Measurements from ENCODE around the gene PTPRN2.

The PTPRN2 gene

DNA sequence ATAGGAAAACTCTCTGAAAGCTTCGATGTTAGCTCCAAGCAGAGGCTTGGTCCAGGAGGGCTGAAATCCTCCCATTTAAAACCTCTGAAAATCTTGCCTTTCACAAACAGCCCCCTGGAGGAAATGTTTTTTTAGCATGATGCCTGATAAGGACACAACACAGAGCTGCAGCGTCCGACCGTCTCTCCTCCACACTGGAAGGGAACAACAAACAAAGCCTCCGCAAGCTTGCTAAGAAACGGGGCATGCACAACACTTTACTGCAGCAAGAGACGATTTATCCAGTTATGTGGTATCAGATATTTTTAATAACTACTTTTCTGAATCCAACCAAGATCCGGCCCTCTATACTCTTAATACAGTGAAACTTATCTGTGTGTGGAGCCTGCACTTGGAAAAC is 182.3 kb downstream of the PTPRN2 start:
- no peak overlapping the region for H3K27ac ChIP-seq
- no peak overlapping the region for H3K4me3 ChIP-seq
- no peak for DNase-seq (ENCODE audit: low spot score)
- TF ChIP-seq, protein P1, sequence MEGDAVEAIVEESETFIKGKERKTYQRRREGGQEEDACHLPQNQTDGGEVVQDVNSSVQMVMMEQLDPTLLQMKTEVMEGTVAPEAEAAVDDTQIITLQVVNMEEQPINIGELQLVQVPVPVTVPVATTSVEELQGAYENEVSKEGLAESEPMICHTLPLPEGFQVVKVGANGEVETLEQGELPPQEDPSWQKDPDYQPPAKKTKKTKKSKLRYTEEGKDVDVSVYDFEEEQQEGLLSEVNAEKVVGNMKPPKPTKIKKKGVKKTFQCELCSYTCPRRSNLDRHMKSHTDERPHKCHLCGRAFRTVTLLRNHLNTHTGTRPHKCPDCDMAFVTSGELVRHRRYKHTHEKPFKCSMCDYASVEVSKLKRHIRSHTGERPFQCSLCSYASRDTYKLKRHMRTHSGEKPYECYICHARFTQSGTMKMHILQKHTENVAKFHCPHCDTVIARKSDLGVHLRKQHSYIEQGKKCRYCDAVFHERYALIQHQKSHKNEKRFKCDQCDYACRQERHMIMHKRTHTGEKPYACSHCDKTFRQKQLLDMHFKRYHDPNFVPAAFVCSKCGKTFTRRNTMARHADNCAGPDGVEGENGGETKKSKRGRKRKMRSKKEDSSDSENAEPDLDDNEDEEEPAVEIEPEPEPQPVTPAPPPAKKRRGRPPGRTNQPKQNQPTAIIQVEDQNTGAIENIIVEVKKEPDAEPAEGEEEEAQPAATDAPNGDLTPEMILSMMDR (IDR thresholded peaks at IDR 0.05), result no peak

DNA sequence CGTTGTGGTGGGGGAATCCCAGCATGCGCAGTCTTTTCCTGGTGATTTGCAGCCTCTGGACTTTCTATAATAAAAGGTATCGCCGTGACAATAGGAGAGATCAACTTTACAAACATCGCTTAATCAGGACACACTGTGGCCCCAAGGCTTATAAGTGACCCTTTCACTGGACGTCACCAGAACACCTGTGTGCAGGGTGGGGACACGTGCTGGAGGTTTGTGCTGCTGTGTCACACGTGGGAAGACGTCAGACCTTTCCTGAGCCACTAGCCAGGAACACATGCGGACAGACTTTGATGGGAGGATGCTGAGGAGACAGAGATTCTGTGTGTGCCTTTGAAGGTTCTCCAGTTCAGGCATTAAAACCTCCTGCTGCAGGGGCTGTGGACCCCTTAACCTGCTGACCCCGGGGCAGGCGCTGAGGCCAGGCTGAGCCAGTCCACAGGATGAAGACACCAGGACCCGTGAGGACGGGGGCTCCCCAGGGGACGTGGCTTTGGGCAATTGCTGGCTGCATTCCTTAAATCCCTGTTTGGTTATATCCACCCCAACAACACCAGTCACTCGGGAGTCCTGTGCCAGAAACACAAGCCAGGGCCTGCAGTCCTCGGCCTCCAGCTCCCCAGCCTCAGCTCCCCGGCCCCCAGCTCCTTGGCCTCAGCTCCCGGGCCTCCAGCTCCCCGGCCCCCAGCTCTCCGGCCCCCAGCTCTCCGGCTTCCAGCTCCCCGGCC is 183.4 kb downstream of the PTPRN2 start:
- no peak for DNase-seq (ENCODE audit: low spot score)
- TF ChIP-seq, protein P1 (IDR thresholded peaks at IDR 0.05), result no peak
- no peak overlapping the region for H3K4me3 ChIP-seq
- H3K27ac ChIP-seq, result no peak overlapping the region

DNA sequence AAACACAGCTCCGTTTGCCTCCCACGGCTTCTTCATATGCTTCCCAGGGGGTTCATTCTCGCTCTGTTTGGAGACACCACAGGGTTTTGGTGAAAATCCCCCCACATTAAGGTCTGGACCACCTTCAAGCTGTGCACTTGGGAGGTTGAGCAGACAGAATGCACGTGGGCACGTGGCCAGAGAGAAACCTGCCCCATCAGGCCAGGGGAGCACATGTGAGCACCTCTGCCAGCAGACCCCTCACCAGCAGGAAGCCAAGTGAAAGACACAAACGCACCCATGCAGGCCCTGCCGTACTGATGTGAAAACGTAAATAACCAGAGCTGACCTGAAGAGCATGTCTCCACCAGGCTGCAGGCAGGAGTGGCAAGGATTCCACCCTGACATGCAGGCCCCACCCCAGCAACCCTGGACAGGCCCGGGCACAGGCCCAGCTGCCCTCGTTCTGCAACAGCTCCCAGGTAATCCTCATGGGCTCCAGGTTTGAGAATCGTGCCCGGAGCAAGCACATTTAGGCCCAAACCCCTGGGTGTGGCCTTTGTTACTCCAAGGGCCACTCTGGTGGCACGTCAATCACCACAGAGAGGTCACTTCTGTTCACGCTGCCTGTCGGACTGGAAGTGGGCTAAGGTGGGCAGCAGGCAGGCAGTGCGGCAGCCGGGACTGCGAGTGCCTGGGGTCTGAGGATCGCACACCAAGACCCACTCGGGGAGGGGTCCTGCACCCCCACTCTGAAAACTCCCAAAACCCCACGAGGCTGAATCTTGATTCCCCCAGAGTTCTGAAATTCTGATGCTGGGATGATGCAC is 184.4 kb downstream of the PTPRN2 start:
- DNase-seq (ENCODE audit: low spot score), result no peak
- H3K27ac ChIP-seq, result no peak overlapping the region
- TF ChIP-seq, protein P1 (IDR thresholded peaks at IDR 0.05), result no peak

DNA sequence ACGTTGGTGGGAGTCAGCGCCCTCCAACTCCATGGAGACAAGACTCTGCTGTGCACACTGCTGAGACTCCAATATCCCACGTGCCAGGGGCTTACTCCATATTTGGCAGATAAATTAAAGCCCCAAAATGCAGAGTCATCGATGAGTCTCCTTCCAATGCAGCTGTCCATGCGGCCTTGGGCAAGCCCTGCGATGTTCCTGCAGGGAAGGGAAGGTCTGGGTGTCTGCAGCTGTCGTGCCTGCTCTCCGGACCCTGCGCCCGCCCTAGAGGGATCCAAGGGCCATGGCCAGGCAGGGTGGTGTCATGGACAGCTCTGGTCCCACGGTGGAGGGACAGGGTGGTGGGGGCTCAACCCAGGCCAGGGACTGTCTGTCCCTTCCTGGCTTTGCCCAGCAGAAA is 185.2 kb downstream of the PTPRN2 start:
- no peak for DNase-seq (ENCODE audit: low spot score)
- Histone ChIP-seq H3K27ac (no peak overlapping the region), H3K4me3 (no peak overlapping the region)
- TF ChIP-seq, protein P1 (IDR thresholded peaks at IDR 0.05), result no peak

More for the DNA sequence above, 184.4 kb downstream of the PTPRN2 start:
- no peak overlapping the region for H3K4me3 ChIP-seq

DNA sequence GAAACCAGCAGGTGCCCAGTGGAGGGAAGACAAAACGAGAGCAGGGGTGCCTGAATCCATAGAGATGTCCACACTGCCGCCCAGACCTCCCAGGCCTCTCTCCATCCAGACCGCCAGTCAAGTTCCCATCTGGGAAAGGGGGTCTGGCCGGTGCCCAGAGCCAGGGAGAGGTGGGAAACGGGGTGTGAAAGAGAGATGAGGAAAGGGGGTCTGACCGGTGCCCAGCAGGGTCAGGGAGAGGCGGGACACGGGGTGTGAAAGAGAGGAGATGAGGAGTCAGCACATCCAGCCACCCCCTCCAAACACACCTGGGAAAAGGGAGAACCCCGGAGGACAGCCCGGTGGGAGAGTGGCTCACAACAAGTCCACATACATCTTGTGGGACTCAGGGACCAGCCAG is 185.8 kb downstream of the PTPRN2 start:
- Histone ChIP-seq H3K4me3 (no peak overlapping the region), H3K27ac (no peak overlapping the region)
- no peak for DNase-seq (ENCODE audit: low spot score)
- TF ChIP-seq, protein P1 (IDR thresholded peaks at IDR 0.05), result no peak

DNA sequence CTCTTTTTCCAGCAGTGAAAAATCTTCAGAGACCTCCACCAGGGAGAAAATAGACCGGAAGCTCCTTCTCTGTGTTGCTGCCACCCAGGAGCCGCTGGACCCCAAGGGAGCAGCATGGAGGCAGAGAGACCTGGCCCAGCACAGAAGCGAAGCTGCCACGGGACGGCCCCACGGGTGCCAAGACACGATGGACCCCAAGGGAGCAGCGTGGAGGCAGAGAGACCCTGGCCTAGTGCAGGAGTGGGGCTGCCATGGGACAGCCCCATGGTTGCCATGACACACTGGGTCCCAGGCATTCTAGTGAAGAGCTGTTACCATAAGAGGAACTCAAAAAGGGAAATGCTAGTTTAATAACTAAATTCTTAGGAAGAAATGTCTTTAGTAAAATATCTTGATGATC is 186.3 kb downstream of the PTPRN2 start:
- Histone ChIP-seq H3K27ac (no peak overlapping the region), H3K4me3 (no peak overlapping the region)
- DNase-seq (ENCODE audit: low spot score), result no peak
- TF ChIP-seq, protein P1 (IDR thresholded peaks at IDR 0.05), result no peak
